CD4-positive, alpha-beta T cell treated with Interleukin-1 beta for 1 hour (primary cell): ENCODE results near the gene PRR14.
A peak's percentile ranks its signal among the peaks of the same experiment; 100 is the strongest.
"Not testable (repeated sequence)": the region's sequence is repeated elsewhere in the genome, so short reads cannot be mapped to it uniquely, and the experiment has no call there.

Experiments used
- DNase-seq, 2 donors: peaks; one replicate each; pipeline ENCODE4 v3.0.0-alpha.2; 2020 to 2022

Gene PRR14

GRCh38 chr16:30633526-30633925 lies 17.2 kb upstream of the PRR14 start:
- DNase-seq = no peak

GRCh38 chr16:30636599-30636998 lies 14.2 kb upstream of the PRR14 start:
- DNase-seq = no peak

GRCh38 chr16:30637139-30637538 lies 13.6 kb upstream of the PRR14 start:
- DNase-seq = not testable (repeated sequence)

- peak; percentile 27 to 58 for DNase-seq
These were observed 12.8 kb upstream of the PRR14 start for GRCh38 chr16:30637944-30638343.

- no peak for DNase-seq
These were observed 9.3 kb upstream of the PRR14 start for GRCh38 chr16:30641378-30641982.

GRCh38 chr16:30644334-30644830 lies 6.4 kb upstream of the PRR14 start:
- no peak for DNase-seq

- no peak for DNase-seq
These were observed 5.0 kb upstream of the PRR14 start for GRCh38 chr16:30645727-30646126.

- DNase-seq = no peak
These were observed 3.5 kb upstream of the PRR14 start for GRCh38 chr16:30647274-30647571.

GRCh38 chr16:30649725-30650368 lies 913 bp upstream of the PRR14 start:
- DNase-seq = peak; percentile 30 to 43

- DNase-seq = peak; percentile 86 to 87
These were observed 604 bp downstream of the PRR14 start for GRCh38 chr16:30651124-30652004.

- DNase-seq = no peak
These were observed 1.2 kb downstream of the PRR14 start for GRCh38 chr16:30652005-30652296.

- DNase-seq = no peak
These were observed 2.0 kb downstream of the PRR14 start for GRCh38 chr16:30652718-30653117.

- DNase-seq = no peak
These were observed 4.1 kb downstream of the PRR14 start for GRCh38 chr16:30654856-30655255.

GRCh38 chr16:30655815-30656347 lies 5.1 kb downstream of the PRR14 start:
- DNase-seq = no peak

- DNase-seq = no peak
These were observed 5.6 kb downstream of the PRR14 start for GRCh38 chr16:30656388-30656787.

GRCh38 chr16:30656974-30657865 lies 6.5 kb downstream of the PRR14 start:
- DNase-seq = no peak

- peak; percentile 100 for DNase-seq
These were observed 7.3 kb downstream of the PRR14 start, which contains the start of gene FBRS for GRCh38 chr16:30657866-30658730. Gene FBRS, plus strand, starts transcription at chr16:30658431. Its CDS starts 1,088 bp downstream, at chr16:30659519.

GRCh38 chr16:30658731-30659506 lies 8.2 kb downstream of the PRR14 start:
- no peak for DNase-seq

GRCh38 chr16:30659507-30660423 lies 9.0 kb downstream of the PRR14 start:
- DNase-seq = peak; percentile 78 to 79
